Ascending aorta (tissue), 2 donors: Measurements from ENCODE around the gene LDLRAD4. TPM values are rescaled to one million over a fixed set of nuclear protein-coding genes. Genes with fewer than 3 reads are reported as not detected.

Experiments
- DNase-seq, 2 donors: peaks; one replicate each; pipeline ENCODE4 v3.0.0-alpha.2; 2019; ENCODE audit warnings: low spot score in 2 of 2
- H3K27ac ChIP-seq, 2 donors: fragments of 200-600 bp; sonication (generic); one replicate each; pipeline ENCODE4 v1.5.1; 2016 to 2017; ENCODE audit warnings: mild to moderate bottlenecking in 1 of 2
- H3K27me3 ChIP-seq: fragments of 200-600 bp; sonication (generic); one replicate; pipeline ENCODE4 v1.5.1; 2017
- H3K36me3 ChIP-seq, 2 donors: fragments of 200-600 bp; sonication (generic); one replicate each; pipeline ENCODE4 v1.5.1; 2016
- H3K4me1 ChIP-seq, 2 donors: fragments of 200-600 bp; sonication (generic); one replicate each; pipeline ENCODE4 v1.5.1; 2016 to 2017; ENCODE audit warnings: mild to moderate bottlenecking in 1 of 2
- H3K4me3 ChIP-seq, 2 donors: fragments of 200-600 bp; sonication (generic); one replicate each; pipeline ENCODE4 v1.5.1; 2016 to 2017; ENCODE audit warnings: mild to moderate bottlenecking in 1 of 2
- H3K9me3 ChIP-seq, 2 donors: fragments of 200-600 bp; sonication (generic); one replicate each; pipeline ENCODE4 v1.5.1; 2016
- intact Hi-C: fragments of 100-400 bp; cut with DNase I; formaldehyde crosslinking; loops from one replicate; pipeline ENCODE4 v1.15.1; 2023
- total RNA-seq: library from RNA; depleted of rRNA; stranded (reverse); fragments of >200 nt; gene quantifications from one replicate; pipeline ENCODE4 v1.1.0, GENCODE V29; 2016
- TF ChIP-seq, protein P1 (sequence below), 3 experiments: fragments of 200-600 bp in 2 of 3; fragments of 450-650 bp in 1 of 3; sonication (generic) in 2 of 3; IDR thresholded peaks; one replicate each; pipeline ENCODE4 v1.5.1; 2016 to 2019; ENCODE audit warnings: antibody characterized with exemption in 3 of 3, mild to moderate bottlenecking in 1 of 3, moderate library complexity in 1 of 3

The LDLRAD4 gene
- total RNA-seq, 1 donor from 2014 or later, result 21.0 TPM

DNA sequence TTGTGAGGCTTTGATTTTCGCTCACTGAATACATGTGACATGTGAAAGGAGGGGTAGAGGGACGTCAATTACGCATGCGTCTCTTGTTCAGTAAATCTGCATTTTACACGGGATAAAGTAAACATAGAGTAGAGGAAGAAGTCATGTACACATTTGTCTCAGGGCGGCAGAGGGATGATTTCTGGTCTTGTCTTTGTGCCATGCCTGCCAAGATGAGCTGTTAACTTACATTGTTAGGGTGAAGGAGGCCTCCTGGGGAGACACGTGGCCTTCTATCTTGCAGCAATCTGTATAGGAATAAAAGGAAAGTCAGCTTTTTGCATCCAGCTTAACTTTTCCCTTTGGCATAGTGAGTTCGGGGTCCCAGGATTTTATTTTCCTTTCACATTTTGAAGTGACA, 106.3 kb downstream of the LDLRAD4 start:
- intact Hi-C loops, result loop anchor here (5.0 kb wide), 4 partner anchors 88 to 177 kb away; no protein-coding TSS in a partner anchor
- no peaks in the 10 kb centered on the region for H3K9me3 ChIP-seq
- peaks cover 0 to 19% of the 10 kb centered on the region in 2 donors for H3K4me1 ChIP-seq
- H3K27ac ChIP-seq, result peak overlapping the region in 1 of 2 donors; percentile 26
- H3K27me3 ChIP-seq, result no peaks in the 10 kb centered on the region
- H3K36me3 ChIP-seq, result no peaks in the 10 kb centered on the region
- TF ChIP-seq, protein P1, sequence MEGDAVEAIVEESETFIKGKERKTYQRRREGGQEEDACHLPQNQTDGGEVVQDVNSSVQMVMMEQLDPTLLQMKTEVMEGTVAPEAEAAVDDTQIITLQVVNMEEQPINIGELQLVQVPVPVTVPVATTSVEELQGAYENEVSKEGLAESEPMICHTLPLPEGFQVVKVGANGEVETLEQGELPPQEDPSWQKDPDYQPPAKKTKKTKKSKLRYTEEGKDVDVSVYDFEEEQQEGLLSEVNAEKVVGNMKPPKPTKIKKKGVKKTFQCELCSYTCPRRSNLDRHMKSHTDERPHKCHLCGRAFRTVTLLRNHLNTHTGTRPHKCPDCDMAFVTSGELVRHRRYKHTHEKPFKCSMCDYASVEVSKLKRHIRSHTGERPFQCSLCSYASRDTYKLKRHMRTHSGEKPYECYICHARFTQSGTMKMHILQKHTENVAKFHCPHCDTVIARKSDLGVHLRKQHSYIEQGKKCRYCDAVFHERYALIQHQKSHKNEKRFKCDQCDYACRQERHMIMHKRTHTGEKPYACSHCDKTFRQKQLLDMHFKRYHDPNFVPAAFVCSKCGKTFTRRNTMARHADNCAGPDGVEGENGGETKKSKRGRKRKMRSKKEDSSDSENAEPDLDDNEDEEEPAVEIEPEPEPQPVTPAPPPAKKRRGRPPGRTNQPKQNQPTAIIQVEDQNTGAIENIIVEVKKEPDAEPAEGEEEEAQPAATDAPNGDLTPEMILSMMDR (IDR thresholded peaks at IDR 0.05), result no peak
- H3K4me3 ChIP-seq, result no peak overlapping the region
- DNase-seq, result no peak

DNA sequence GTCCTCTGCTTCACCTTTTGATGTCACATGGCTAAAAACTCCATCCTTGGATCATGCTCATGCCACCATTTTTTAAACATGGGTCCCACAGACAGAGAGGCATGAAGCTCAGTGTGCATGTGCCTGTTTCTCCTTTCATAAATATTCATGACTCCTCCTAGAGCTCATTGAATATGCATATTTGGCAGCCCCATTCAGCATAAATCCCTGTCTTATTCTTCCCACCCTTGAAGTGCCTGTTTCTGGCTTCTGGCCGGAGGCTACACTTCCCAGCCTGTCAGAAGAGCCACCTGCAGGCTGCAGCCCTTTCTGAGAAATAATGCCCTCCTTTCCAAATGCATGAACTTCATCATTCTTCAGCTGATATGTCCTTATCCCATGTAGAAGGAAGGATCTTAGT, 109.7 kb downstream of the LDLRAD4 start:
- no peak overlapping the region for H3K27ac ChIP-seq
- H3K4me3 ChIP-seq, result no peak overlapping the region
- TF ChIP-seq, protein P1 (IDR thresholded peaks at IDR 0.05), result no peak
- no peak for DNase-seq
- H3K4me1 ChIP-seq, result peaks cover 0 to 3% of the 10 kb centered on the region in 2 donors
- H3K36me3 ChIP-seq, result no peaks in the 10 kb centered on the region
- H3K9me3 ChIP-seq, result no peaks in the 10 kb centered on the region
- H3K27me3 ChIP-seq, result no peaks in the 10 kb centered on the region
- intact Hi-C loops, result no loop called here

DNA sequence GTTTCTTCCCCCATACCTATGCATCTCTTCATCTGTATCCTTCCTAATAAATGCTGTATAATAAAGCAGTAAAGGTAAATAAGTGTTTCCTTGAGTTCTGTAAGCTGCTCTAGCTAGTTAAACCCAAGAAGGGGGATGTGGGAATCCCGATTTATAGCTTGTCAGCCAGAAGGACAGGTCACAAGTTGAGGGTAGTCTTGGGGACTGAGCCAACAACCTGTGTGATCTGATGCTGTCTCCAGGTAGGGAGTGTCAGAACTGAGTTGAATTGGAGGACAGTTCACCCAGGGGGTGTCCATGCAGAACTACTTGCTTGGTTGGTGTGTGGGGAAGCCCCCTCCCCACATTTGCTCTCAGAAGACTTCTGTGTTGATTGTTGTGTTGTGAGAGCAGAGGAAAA, 112.4 kb downstream of the LDLRAD4 start:
- DNase-seq, result no peak
- Histone ChIP-seq H3K27ac (no peak overlapping the region), H3K9me3 (peaks cover 0 to 4% of the 10 kb centered on the region in 2 donors), H3K4me1 (no peaks in the 10 kb centered on the region), H3K4me3 (no peak overlapping the region), H3K27me3 (no peaks in the 10 kb centered on the region), H3K36me3 (no peaks in the 10 kb centered on the region)
- TF ChIP-seq, protein P1 (IDR thresholded peaks at IDR 0.05), result no peak
- intact Hi-C loops, result no loop called here

DNA sequence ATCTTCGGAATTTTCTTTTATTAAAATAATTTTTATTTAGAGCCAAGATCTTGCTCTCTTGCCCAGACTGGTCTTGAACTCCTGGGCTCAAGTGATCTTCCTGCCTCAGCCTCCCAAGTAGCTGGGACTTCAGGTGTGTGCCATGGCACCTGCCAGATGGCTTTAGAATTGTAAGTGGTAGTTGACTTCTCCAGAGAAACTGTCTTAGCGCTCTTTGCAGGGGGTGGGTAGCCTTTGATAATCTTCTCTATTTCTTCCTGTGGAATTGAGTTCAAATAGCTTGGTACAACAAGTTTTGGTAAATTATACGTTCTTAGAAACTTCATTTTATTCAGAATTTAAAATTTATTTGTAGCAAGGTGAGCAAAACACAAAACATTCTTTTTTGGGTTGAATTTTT, 113.3 kb downstream of the LDLRAD4 start:
- H3K27ac ChIP-seq, result no peak overlapping the region
- no peak overlapping the region for H3K4me3 ChIP-seq
- H3K9me3 ChIP-seq, result peaks cover 0 to 4% of the 10 kb centered on the region in 2 donors
- peaks cover 0 to 6% of the 10 kb centered on the region in 2 donors for H3K4me1 ChIP-seq
- H3K27me3 ChIP-seq, result no peaks in the 10 kb centered on the region
- TF ChIP-seq, protein P1 (IDR thresholded peaks at IDR 0.05), result no peak
- no peaks in the 10 kb centered on the region for H3K36me3 ChIP-seq
- intact Hi-C loops, result no loop called here
- DNase-seq, result no peak

DNA sequence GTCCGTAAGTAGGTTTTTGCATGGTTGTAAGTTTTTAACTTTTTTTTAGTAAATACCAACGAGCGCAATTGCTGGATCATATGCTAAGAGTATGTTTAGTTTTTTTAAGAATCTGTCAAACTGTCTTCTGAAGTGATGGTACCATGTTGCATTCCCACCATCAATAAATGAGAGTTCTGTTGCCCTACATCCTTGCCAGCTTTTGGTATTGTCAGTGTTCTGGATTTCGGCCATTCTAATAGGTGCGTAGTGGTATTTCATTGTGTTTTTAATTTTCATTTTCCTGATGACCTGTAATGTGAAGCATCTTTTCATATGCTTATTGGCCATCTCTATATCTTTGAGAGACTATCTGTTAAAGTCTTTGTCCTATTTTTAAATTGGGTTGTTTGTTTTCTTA, 114.3 kb downstream of the LDLRAD4 start:
- H3K9me3 ChIP-seq, result peaks cover 0 to 4% of the 10 kb centered on the region in 2 donors
- TF ChIP-seq, protein P1 (IDR thresholded peaks at IDR 0.05), result no peak
- H3K27me3 ChIP-seq, result no peaks in the 10 kb centered on the region
- H3K36me3 ChIP-seq, result no peaks in the 10 kb centered on the region
- no peak for DNase-seq
- peaks cover 0 to 8% of the 10 kb centered on the region in 2 donors for H3K4me1 ChIP-seq
- no peak overlapping the region for H3K27ac ChIP-seq
- H3K4me3 ChIP-seq, result no peak overlapping the region
- intact Hi-C loops, result no loop called here

DNA sequence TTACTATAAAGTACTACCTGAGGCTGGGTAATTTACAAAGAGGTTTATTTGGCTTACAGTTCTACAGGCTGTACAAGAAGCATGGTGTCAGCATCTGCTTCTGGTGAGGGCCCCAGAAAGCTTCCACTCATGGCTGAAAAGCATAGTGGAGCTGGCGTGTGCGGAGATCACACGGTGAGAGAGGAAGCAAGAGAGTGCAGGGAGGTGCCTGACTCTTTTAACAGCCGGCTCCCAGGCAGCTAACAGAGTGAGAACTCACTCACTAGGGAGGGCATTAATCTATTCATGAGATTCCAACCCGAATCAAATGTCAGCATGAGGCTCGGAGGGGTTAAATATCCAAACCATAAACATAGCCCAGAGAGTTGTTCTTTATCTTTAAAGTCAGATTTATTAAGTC, 117.3 kb downstream of the LDLRAD4 start:
- H3K36me3 ChIP-seq, result no peaks in the 10 kb centered on the region
- no peaks in the 10 kb centered on the region for H3K27me3 ChIP-seq
- H3K4me3 ChIP-seq, result no peak overlapping the region
- DNase-seq, result no peak
- H3K9me3 ChIP-seq, result peaks cover 0 to 7% of the 10 kb centered on the region in 2 donors
- H3K4me1 ChIP-seq, result peaks cover 0 to 8% of the 10 kb centered on the region in 2 donors
- H3K27ac ChIP-seq, result no peak overlapping the region
- TF ChIP-seq, protein P1 (IDR thresholded peaks at IDR 0.05), result no peak
- intact Hi-C loops, result no loop called here
